Hypothalamus (tissue), 51 donors: ENCODE results near the gene FZD10.

Experiments
- DNase-seq, 51 donors: peaks; one replicate each; lab custom pipeline; 2025; lab: John Stamatoyannopoulos, UW

Gene FZD10

GRCh38 chr12:130177635-130178242, 15.5 kb downstream of the FZD10 start:
- DNase-seq = no peak

- DNase-seq = no peak
Measured at GRCh38 chr12:130178282-130178681, 16.0 kb downstream of the FZD10 start.

- no peak for DNase-seq
Measured at GRCh38 chr12:130179191-130179590, 16.9 kb downstream of the FZD10 start.

GRCh38 chr12:130179621-130180020, 17.4 kb downstream of the FZD10 start:
- DNase-seq = no peak

- DNase-seq = no peak
Measured at GRCh38 chr12:130181211-130181610, 18.9 kb downstream of the FZD10 start.

- DNase-seq = no peak
Measured at GRCh38 chr12:130183585-130184370, 21.5 kb downstream of the FZD10 start.

- DNase-seq = no peak
Measured at GRCh38 chr12:130184404-130185090, 22.3 kb downstream of the FZD10 start.

GRCh38 chr12:130185455-130186391, 23.5 kb downstream of the FZD10 start:
- no peak for DNase-seq

- DNase-seq = no peak
Measured at GRCh38 chr12:130186651-130187268, 24.5 kb downstream of the FZD10 start.

GRCh38 chr12:130192642-130193345, 30.5 kb downstream of the FZD10 start:
- DNase-seq = no peak

GRCh38 chr12:130194154-130194553, 31.9 kb downstream of the FZD10 start:
- DNase-seq = no peak

GRCh38 chr12:130195369-130195768, 33.1 kb downstream of the FZD10 start:
- DNase-seq = no peak

- DNase-seq = no peak
Measured at GRCh38 chr12:130195776-130196175, 33.5 kb downstream of the FZD10 start.

- no peak for DNase-seq
Measured at GRCh38 chr12:130196827-130197226, 34.6 kb downstream of the FZD10 start.

GRCh38 chr12:130198026-130198662, 35.9 kb downstream of the FZD10 start:
- no peak for DNase-seq

GRCh38 chr12:130198663-130199060, 36.4 kb downstream of the FZD10 start:
- no peak for DNase-seq

GRCh38 chr12:130199581-130200390, 37.5 kb downstream of the FZD10 start:
- DNase-seq = no peak

- DNase-seq = no peak
Measured at GRCh38 chr12:130200445-130200844, 38.2 kb downstream of the FZD10 start.
